Caco-2 (cell line): ENCODE data around the gene CDKN2D. TPM values are rescaled to one million over a fixed set of nuclear protein-coding genes. Genes with fewer than 3 reads are reported as not detected.

ENCODE experiments used
- BruUV-seq: library from RNA; stranded (reverse); fragments of 400-500 nt; replicated peaks from 2 replicates; lab custom pipeline; 2021; lab: Mats Ljungman, UMichigan
- CTCF ChIA-PET: fragments of 300-600 bp; sonication (Branson Sonifier 250); formaldehyde crosslinking; loops from one replicate; lab custom pipeline; 2022; ENCODE audit warnings: antibody characterized with exemption; lab: Charles Lee
- POLR2A ChIA-PET: fragments of 300-600 bp; sonication (Branson Sonifier 250); formaldehyde crosslinking; loops from one replicate; lab custom pipeline; 2022; ENCODE audit warnings: antibody characterized with exemption; lab: Charles Lee
- DNase-seq, 2 experiments: peaks; one replicate each; pipeline versions ENCODE4 v3.0.0 to v3.0.0-alpha.2; 2020 to 2022
- H3K27me3 ChIP-seq: replicated peaks from 2 replicates; pipeline ENCODE4 v1.6.0; 2011; ENCODE audit warnings: low read length; ENCODE audit not compliant: control insufficient read depth, insufficient read depth
- H3K36me3 ChIP-seq: 2 replicates; pipeline ENCODE4 v1.5.1; 2011; ENCODE audit warnings: low read length; ENCODE audit not compliant: control insufficient read depth, insufficient read depth
- H3K4me1 ChIP-seq: fragments of 250-450 bp; sonication (Bioruptor Pico); 2 replicates; pipeline ENCODE4 v1.5.1; 2020; ENCODE audit warnings: mild to moderate bottlenecking
- H3K4me3 ChIP-seq: 2 replicates; pipeline ENCODE4 v1.5.1; 2011; ENCODE audit warnings: low read depth, mild to moderate bottlenecking, control low read depth, low read length
- H3K9me3 ChIP-seq: fragments of 250-450 bp; sonication (Bioruptor Pico); 2 replicates; pipeline ENCODE4 v1.5.1; 2020; ENCODE audit warnings: mild to moderate bottlenecking, moderate library complexity
- H3K27ac Mint-ChIP-seq: one replicate; pipeline ENCODE4 v1.8.0; 2022; ENCODE audit warnings: mixed read lengths; ENCODE audit not compliant: unreplicated experiment
- H3K27me3 Mint-ChIP-seq: one replicate; pipeline ENCODE4 v1.8.0; 2022; ENCODE audit warnings: mixed read lengths; ENCODE audit not compliant: insufficient read depth, unreplicated experiment
- H3K36me3 Mint-ChIP-seq: one replicate; pipeline ENCODE4 v1.8.0; 2022; ENCODE audit warnings: mild to moderate bottlenecking, mixed read lengths; ENCODE audit not compliant: insufficient read depth, unreplicated experiment
- H3K4me1 Mint-ChIP-seq: one replicate; pipeline ENCODE4 v1.8.0; 2022; ENCODE audit warnings: low read depth, mixed read lengths; ENCODE audit not compliant: unreplicated experiment
- H3K4me3 Mint-ChIP-seq: one replicate; pipeline ENCODE4 v1.8.0; 2022; ENCODE audit warnings: mild to moderate bottlenecking, moderate library complexity, mixed read lengths; ENCODE audit not compliant: unreplicated experiment
- H3K9me3 Mint-ChIP-seq: one replicate; pipeline ENCODE4 v1.8.0; 2022; ENCODE audit warnings: mixed read lengths; ENCODE audit not compliant: unreplicated experiment
- CTCF ChIP-seq, 2 experiments: fragments of 200-600 bp in 1 of 2; IDR thresholded peaks; 1 replicate in 1 of 2; 2 replicates in 1 of 2; pipeline versions ENCODE4 v1.5.1 to v1.8.0; 2011 to 2022; ENCODE audit warnings: antibody characterized with exemption in 1 of 2, control low read depth in 1 of 2, inconsistent platforms in 1 of 2, low read depth in 1 of 2, low read length in 1 of 2, mild to moderate bottlenecking in 1 of 2, moderate library complexity in 1 of 2; ENCODE audit not compliant: insufficient read depth in 1 of 2, severe bottlenecking in 1 of 2, unreplicated experiment in 1 of 2
- intact Hi-C: fragments of 100-400 bp; cut with micrococcal nuclease; formaldehyde crosslinking; loops from one replicate; pipeline ENCODE4 v1.10.0; 2022; ENCODE audit not compliant: unreplicated experiment
- total RNA-seq: library from RNA; stranded (reverse); gene quantifications from 2 replicates; pipeline ENCODE4 v1.2.3, GENCODE V29; 2022

Gene CDKN2D
- total RNA-seq, 1 experiment from 2014 or later = 5.0 TPM

GRCh38 chr19:10555610-10555973 is 13.2 kb downstream of the CDKN2D start:
- DNase-seq = no peak
- no peaks in the 10 kb centered on the region for H3K4me1 Mint-ChIP-seq
- peaks cover 68% of the 10 kb centered on the region for H3K36me3 Mint-ChIP-seq
- no peak overlapping the region for H3K27ac Mint-ChIP-seq
- no peaks in the 10 kb centered on the region for H3K27me3 Mint-ChIP-seq
- POLR2A ChIA-PET = interaction anchor here (0.6 kb wide), 1 partner anchor 166 kb away, joined by 3 read pairs; no protein-coding TSS in a partner anchor
- Histone ChIP-seq H3K36me3 (no peaks in the 10 kb centered on the region), H3K4me3 (no peak overlapping the region), H3K27me3 (no peaks in the 10 kb centered on the region), H3K9me3 (no peaks in the 10 kb centered on the region), H3K4me1 (no peaks in the 10 kb centered on the region)
- intact Hi-C loops = loop anchor here (1.0 kb wide), 1 partner anchor 10 kb away; no protein-coding TSS in a partner anchor
- no peak overlapping the region for H3K4me3 Mint-ChIP-seq
- no TSS peak for BruUV-seq
- TF ChIP-seq CTCF (IDR thresholded peaks at IDR 0.05; ENCODE audit: insufficient read depth in 1 of 2, low read depth in 1 of 2, low read length in 1 of 2, severe bottlenecking in 1 of 2, unreplicated experiment in 1 of 2) = no peak
- CTCF ChIA-PET = no interaction called here
- H3K9me3 Mint-ChIP-seq = no peaks in the 10 kb centered on the region

- Histone ChIP-seq H3K27me3 (no peaks in the 10 kb centered on the region), H3K4me3 (no peak overlapping the region), H3K4me1 (no peaks in the 10 kb centered on the region), H3K36me3 (peaks cover 2% of the 10 kb centered on the region; the same call in 1 of the 2 replicates), H3K9me3 (no peaks in the 10 kb centered on the region)
- Mint-ChIP-seq H3K4me1 (no peaks in the 10 kb centered on the region), H3K36me3 (peaks cover 74% of the 10 kb centered on the region), H3K27ac (no peak overlapping the region), H3K27me3 (no peaks in the 10 kb centered on the region), H3K4me3 (no peak overlapping the region), H3K9me3 (no peaks in the 10 kb centered on the region)
- TF ChIP-seq CTCF (IDR thresholded peaks at IDR 0.05; ENCODE audit: insufficient read depth in 1 of 2, low read depth in 1 of 2, low read length in 1 of 2, severe bottlenecking in 1 of 2, unreplicated experiment in 1 of 2) = peak in 1 of 2 experiments; percentile 24
- no peak for DNase-seq
- intact Hi-C loops = loop anchor here (1.0 kb wide), 1 partner anchor 10 kb away; no protein-coding TSS in a partner anchor
- CTCF ChIA-PET = interaction anchor here (0.6 kb wide), 1 partner anchor 10 kb away, joined by 4 read pairs; no protein-coding TSS in a partner anchor
- POLR2A ChIA-PET = no interaction called here
- no TSS peak for BruUV-seq
Observed at GRCh38 chr19:10554760-10555609, 13.8 kb downstream of the CDKN2D start.

GRCh38 chr19:10553943-10554381 is 14.8 kb downstream of the CDKN2D start:
- CTCF ChIA-PET = no interaction called here
- POLR2A ChIA-PET = no interaction called here

More at GRCh38 chr19:10553943-10554381, 14.8 kb downstream of the CDKN2D start:
- Histone ChIP-seq H3K9me3 (no peaks in the 10 kb centered on the region), H3K4me3 (no peak overlapping the region), H3K27me3 (no peaks in the 10 kb centered on the region), H3K36me3 (peaks cover 2% of the 10 kb centered on the region; the same call in 1 of the 2 replicates), H3K4me1 (no peaks in the 10 kb centered on the region)
- no peak for DNase-seq
- Mint-ChIP-seq H3K36me3 (peaks cover 84% of the 10 kb centered on the region), H3K4me3 (no peak overlapping the region), H3K9me3 (no peaks in the 10 kb centered on the region), H3K4me1 (no peaks in the 10 kb centered on the region), H3K27ac (no peak overlapping the region), H3K27me3 (no peaks in the 10 kb centered on the region)
- intact Hi-C loops = no loop called here
- no TSS peak for BruUV-seq
- no peak for TF ChIP-seq CTCF (IDR thresholded peaks at IDR 0.05; ENCODE audit: insufficient read depth in 1 of 2, low read depth in 1 of 2, low read length in 1 of 2, severe bottlenecking in 1 of 2, unreplicated experiment in 1 of 2)
